Measurements from ENCODE around the gene GNPTG.

The GNPTG gene

GRCh38 chr16:1318268-1318545, 33.5 kb upstream of the GNPTG start:
- TF ChIP-seq CTCF (IDR thresholded peaks at IDR 0.05; ENCODE audit: borderline replicate concordance, control extremely low read depth, extremely low read depth, insufficient read depth, missing control alignments) = no peak
- in situ Hi-C loops (cut with MboI; ENCODE audit: low sequenced_read_pairs, unreplicated experiment) = loop anchor here (25.0 kb wide), 1 partner anchor 106 kb away; no protein-coding TSS in a partner anchor
- DNase-seq (ENCODE audit: low spot score) = no peak

- in situ Hi-C loops (cut with MboI; ENCODE audit: low sequenced_read_pairs, unreplicated experiment) = loop anchor here (25.0 kb wide), 1 partner anchor 107 kb away; no protein-coding TSS in a partner anchor
- no peak for TF ChIP-seq CTCF (IDR thresholded peaks at IDR 0.05; ENCODE audit: borderline replicate concordance, control extremely low read depth, extremely low read depth, insufficient read depth, missing control alignments)
- DNase-seq (ENCODE audit: low spot score) = no peak
These were observed 32.7 kb upstream of the GNPTG start for GRCh38 chr16:1319041-1319440.

GRCh38 chr16:1320097-1320496, 31.6 kb upstream of the GNPTG start:
- in situ Hi-C loops (cut with MboI; ENCODE audit: low sequenced_read_pairs, unreplicated experiment) = loop anchor here (25.0 kb wide), 1 partner anchor 108 kb away; no protein-coding TSS in a partner anchor
- TF ChIP-seq CTCF (IDR thresholded peaks at IDR 0.05; ENCODE audit: borderline replicate concordance, control extremely low read depth, extremely low read depth, insufficient read depth, missing control alignments) = no peak
- no peak for DNase-seq (ENCODE audit: low spot score)

- in situ Hi-C loops (cut with MboI; ENCODE audit: low sequenced_read_pairs, unreplicated experiment) = loop anchor here (25.0 kb wide), 1 partner anchor 108 kb away; no protein-coding TSS in a partner anchor
- TF ChIP-seq CTCF (IDR thresholded peaks at IDR 0.05; ENCODE audit: borderline replicate concordance, control extremely low read depth, extremely low read depth, insufficient read depth, missing control alignments) = no peak
- DNase-seq (ENCODE audit: low spot score) = no peak
These were observed 31.0 kb upstream of the GNPTG start for GRCh38 chr16:1320658-1321240.

- no peak for TF ChIP-seq CTCF (IDR thresholded peaks at IDR 0.05; ENCODE audit: borderline replicate concordance, control extremely low read depth, extremely low read depth, insufficient read depth, missing control alignments)
- no peak for DNase-seq (ENCODE audit: low spot score)
- in situ Hi-C loops (cut with MboI; ENCODE audit: low sequenced_read_pairs, unreplicated experiment) = loop anchor here (25.0 kb wide), 1 partner anchor 110 kb away; no protein-coding TSS in a partner anchor
These were observed 29.3 kb upstream of the GNPTG start for GRCh38 chr16:1322407-1322806.

GRCh38 chr16:1323296-1324239, 28.2 kb upstream of the GNPTG start:
- in situ Hi-C loops (cut with MboI; ENCODE audit: low sequenced_read_pairs, unreplicated experiment) = loop anchor here (25.0 kb wide), 1 partner anchor 111 kb away; no protein-coding TSS in a partner anchor
- no peak for TF ChIP-seq CTCF (IDR thresholded peaks at IDR 0.05; ENCODE audit: borderline replicate concordance, control extremely low read depth, extremely low read depth, insufficient read depth, missing control alignments)
- no peak for DNase-seq (ENCODE audit: low spot score)

Measured in GM13976 (cell line).